B cell (primary cell): ENCODE results near the gene BNC2. TPM values are rescaled to one million over a fixed set of nuclear protein-coding genes. Genes with fewer than 3 reads are reported as not detected.

Experiments used
- ATAC-seq: fragments of 200-7000 bp; cut with Tn5 transposase; one replicate; pipeline ENCODE4 v1.10.0; 2021; ENCODE audit warnings: low read depth, mild to moderate bottlenecking, moderate number of reproducible peaks, moderate library complexity
- CTCF ChIA-PET: fragments of 350-600 bp; sonication (Branson Sonifier 250); formaldehyde crosslinking; loops from one replicate; lab custom pipeline; 2021; ENCODE audit warnings: antibody characterized with exemption, inconsistent platforms; lab: Charles Lee
- POLR2A ChIA-PET: fragments of 350-600 bp; sonication (Branson Sonifier 250); formaldehyde crosslinking; loops from one replicate; lab custom pipeline; 2021; ENCODE audit warnings: antibody characterized with exemption; lab: Charles Lee
- DNase-seq: peaks from one replicate; pipeline ENCODE4 v3.0.0; 2013
- H2AFZ ChIP-seq: 2 replicates; pipeline ENCODE4 v1.6.1; 2012; ENCODE audit warnings: mild to moderate bottlenecking, low read depth, low read length; ENCODE audit not compliant: insufficient read depth, poor library complexity, severe bottlenecking
- H3K27ac ChIP-seq, 2 donors: 1 replicate in 1 of 2; 2 replicates in 1 of 2; pipeline ENCODE4 v1.5.1; 2012 to 2013; ENCODE audit warnings: low read length in 2 of 2, mild to moderate bottlenecking in 2 of 2, moderate library complexity in 1 of 2
- H3K27me3 ChIP-seq, 4 experiments: fragments of 200-600 bp in 1 of 4; sonication (generic) in 1 of 4; replicated peaks in 1 of 4; 1 replicate in 2 of 4; 2 replicates in 2 of 4; pipeline versions ENCODE4 v1.6.1 to v1.7.0; 2013 to 2016; ENCODE audit warnings: low read length in 3 of 4, mild to moderate bottlenecking in 2 of 4, mixed read lengths in 1 of 4, moderate library complexity in 1 of 4; ENCODE audit not compliant: insufficient read depth in 4 of 4, control insufficient read depth in 3 of 4; ENCODE audit errors: control extremely low read depth in 1 of 4
- H3K36me3 ChIP-seq, 2 experiments: replicated peaks in 1 of 2; 1 replicate in 1 of 2; 2 replicates in 1 of 2; pipeline versions ENCODE4 v1.6.1 to v1.7.1; 2013; ENCODE audit warnings: low read length in 1 of 2; ENCODE audit not compliant: insufficient read depth in 2 of 2, control insufficient read depth in 1 of 2; ENCODE audit errors: control extremely low read depth in 1 of 2, extremely low read depth in 1 of 2
- H3K4me1 ChIP-seq, 2 donors: fragments of 200-600 bp in 1 of 2; sonication (generic) in 1 of 2; 1 replicate in 1 of 2; 2 replicates in 1 of 2; pipeline versions ENCODE4 v1.5.1 to v1.6.1; 2013 to 2017; ENCODE audit warnings: low read length in 2 of 2; ENCODE audit not compliant: control insufficient read depth in 2 of 2, insufficient read depth in 2 of 2
- H3K4me2 ChIP-seq: replicated peaks from 2 replicates; pipeline ENCODE3; 2012; ENCODE audit warnings: mild to moderate bottlenecking, low read depth, low read length; ENCODE audit not compliant: poor library complexity, severe bottlenecking
- H3K4me3 ChIP-seq, 5 experiments: fragments of 200-600 bp in 1 of 5; sonication (generic) in 1 of 5; 1 replicate in 3 of 5; 2 replicates in 2 of 5; pipeline versions ENCODE4 v1.5.1 to v1.7.0; 2011 to 2016; ENCODE audit warnings: low read length in 4 of 5, mild to moderate bottlenecking in 4 of 5, low read depth in 2 of 5, control low read depth in 1 of 5, moderate library complexity in 1 of 5; ENCODE audit not compliant: insufficient read depth in 1 of 5; ENCODE audit errors: control extremely low read depth in 1 of 5, extremely low read depth in 1 of 5
- H3K79me2 ChIP-seq: fragments of 200-600 bp; sonication (generic); one replicate; pipeline ENCODE4 v1.6.0; 2016; ENCODE audit warnings: low read length; ENCODE audit not compliant: control insufficient read depth, insufficient read depth
- H3K9ac ChIP-seq: fragments of 200-600 bp; sonication (generic); 2 replicates; pipeline ENCODE4 v1.6.1; 2017; ENCODE audit warnings: mild to moderate bottlenecking, low read length, moderate library complexity
- H3K9me3 ChIP-seq, 3 donors: one replicate each; pipeline versions ENCODE4 v1.6.1 to v1.7.1; 2013; ENCODE audit warnings: low read length in 2 of 3; ENCODE audit not compliant: control insufficient read depth in 2 of 3, insufficient read depth in 1 of 3; ENCODE audit errors: control extremely low read depth in 1 of 3
- H4K20me1 ChIP-seq: 2 replicates; pipeline ENCODE4 v1.6.0; 2012; ENCODE audit warnings: mild to moderate bottlenecking, low read length; ENCODE audit not compliant: insufficient read depth, control insufficient read depth, poor library complexity, severe bottlenecking
- H3K27ac Mint-ChIP-seq: one replicate; pipeline ENCODE4 v1.8.0; 2021; ENCODE audit warnings: mixed read lengths
- H3K27me3 Mint-ChIP-seq: one replicate; pipeline ENCODE4 v1.8.0; 2021; ENCODE audit warnings: mixed read lengths
- H3K4me1 Mint-ChIP-seq: one replicate; pipeline ENCODE4 v1.8.0; 2021; ENCODE audit warnings: mixed read lengths
- H3K4me3 Mint-ChIP-seq: one replicate; pipeline ENCODE4 v1.8.0; 2021; ENCODE audit warnings: mixed read lengths
- H3K9me3 Mint-ChIP-seq: one replicate; pipeline ENCODE4 v1.8.0; 2022; ENCODE audit warnings: mixed read lengths; ENCODE audit not compliant: insufficient read depth
- EZH2 ChIP-seq: IDR thresholded peaks from 2 replicates; pipeline ENCODE4 v1.6.1; 2012; ENCODE audit warnings: borderline replicate concordance, low read depth, mild to moderate bottlenecking, moderate library complexity, low read length; ENCODE audit not compliant: insufficient read depth, poor library complexity, severe bottlenecking
- WGBS: methylation state at CpG from one replicate; pipeline ENCODE4 v1.1.5; 2013; ENCODE audit warnings: missing lambda C conversion rate; ENCODE audit not compliant: insufficient coverage; 5-methylcytosine and 5-hydroxymethylcytosine counted together
- intact Hi-C: fragments of 100-400 bp; cut with micrococcal nuclease; formaldehyde crosslinking; loops from one replicate; pipeline ENCODE4 v1.10.0; 2022
- polyA plus RNA-seq: library from polyadenylated mRNA; depleted of rRNA; stranded (reverse); fragments of >200 nt; gene quantifications from 2 replicates; pipeline ENCODE4 v1.2.3, GENCODE V29; 2012
- total RNA-seq, 2 donors: library from RNA; stranded (reverse); fragments of 120-200 nt in 1 of 2; gene quantifications; 1 replicate in 1 of 2; 2 replicates in 1 of 2; pipeline versions ENCODE4 v1.2.3 to v1.2.4, GENCODE V29; 2013 to 2022
- TF ChIP-seq, protein P1 (sequence below): fragments of 200-600 bp; IDR thresholded peaks from one replicate; pipeline ENCODE4 v1.8.0; 2022; ENCODE audit warnings: antibody characterized with exemption, mild to moderate bottlenecking

BNC2 gene
- total and polyA plus RNA-seq, 2 donors (not counting 1 experiment from before 2014, with no cell fraction given), result 0.01 TPM; not detected in 1

- Histone ChIP-seq H3K27me3 (no peaks in the 10 kb centered on the region), H3K9ac (no peak overlapping the region), H3K9me3 (no peaks in the 10 kb centered on the region), H4K20me1 (no peaks in the 10 kb centered on the region), H2AFZ (no peak overlapping the region), H3K4me1 (no peaks in the 10 kb centered on the region), H3K4me2 (no peak overlapping the region), H3K4me3 (no peak overlapping the region), H3K79me2 (no peaks in the 10 kb centered on the region), H3K27ac (no peak overlapping the region), H3K36me3 (no peaks in the 10 kb centered on the region)
- ATAC-seq (no peak), DNase-seq (no peak)
- intact Hi-C loops, result no loop called here
- no peaks in the 10 kb centered on the region for H3K9me3 Mint-ChIP-seq
- TF ChIP-seq, protein P1, sequence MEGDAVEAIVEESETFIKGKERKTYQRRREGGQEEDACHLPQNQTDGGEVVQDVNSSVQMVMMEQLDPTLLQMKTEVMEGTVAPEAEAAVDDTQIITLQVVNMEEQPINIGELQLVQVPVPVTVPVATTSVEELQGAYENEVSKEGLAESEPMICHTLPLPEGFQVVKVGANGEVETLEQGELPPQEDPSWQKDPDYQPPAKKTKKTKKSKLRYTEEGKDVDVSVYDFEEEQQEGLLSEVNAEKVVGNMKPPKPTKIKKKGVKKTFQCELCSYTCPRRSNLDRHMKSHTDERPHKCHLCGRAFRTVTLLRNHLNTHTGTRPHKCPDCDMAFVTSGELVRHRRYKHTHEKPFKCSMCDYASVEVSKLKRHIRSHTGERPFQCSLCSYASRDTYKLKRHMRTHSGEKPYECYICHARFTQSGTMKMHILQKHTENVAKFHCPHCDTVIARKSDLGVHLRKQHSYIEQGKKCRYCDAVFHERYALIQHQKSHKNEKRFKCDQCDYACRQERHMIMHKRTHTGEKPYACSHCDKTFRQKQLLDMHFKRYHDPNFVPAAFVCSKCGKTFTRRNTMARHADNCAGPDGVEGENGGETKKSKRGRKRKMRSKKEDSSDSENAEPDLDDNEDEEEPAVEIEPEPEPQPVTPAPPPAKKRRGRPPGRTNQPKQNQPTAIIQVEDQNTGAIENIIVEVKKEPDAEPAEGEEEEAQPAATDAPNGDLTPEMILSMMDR, result no peak
- no peak for TF ChIP-seq EZH2
- POLR2A ChIA-PET, result no interaction called here
- no peak overlapping the region for H3K4me3 Mint-ChIP-seq
- WGBS, result 76% methylated on average over 5 of the region's 12 CpGs
- H3K27ac Mint-ChIP-seq, result no peak overlapping the region
- CTCF ChIA-PET, result no interaction called here
- no peaks in the 10 kb centered on the region for H3K27me3 Mint-ChIP-seq
- no peaks in the 10 kb centered on the region for H3K4me1 Mint-ChIP-seq
Observed at GRCh38 chr9:16461137-16461840, 409.2 kb downstream of the BNC2 start.

DNA sequence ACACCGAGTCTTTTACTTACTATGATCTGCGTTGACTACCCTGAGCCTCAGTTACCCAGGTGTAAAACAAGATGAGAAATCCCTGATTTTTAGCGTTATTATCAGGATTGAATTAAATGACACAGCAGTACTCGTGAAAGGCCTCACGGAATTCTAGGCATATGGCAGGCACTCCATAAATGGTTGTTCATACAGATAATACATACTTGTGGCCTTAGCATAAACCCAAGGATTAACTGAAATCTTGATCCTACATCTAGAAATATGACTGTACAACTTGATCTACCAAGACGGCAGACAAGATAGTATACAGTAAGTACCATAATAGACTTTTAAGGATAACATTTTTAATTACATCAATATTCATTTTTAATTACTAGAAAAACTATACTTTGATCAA is 409.8 kb downstream of the BNC2 start:
- Histone ChIP-seq H3K79me2 (no peaks in the 10 kb centered on the region), H3K27me3 (no peaks in the 10 kb centered on the region), H3K27ac (no peak overlapping the region), H4K20me1 (no peaks in the 10 kb centered on the region), H3K36me3 (no peaks in the 10 kb centered on the region), H3K4me2 (no peak overlapping the region), H3K4me1 (no peaks in the 10 kb centered on the region), H3K9me3 (no peaks in the 10 kb centered on the region), H3K4me3 (no peak overlapping the region), H2AFZ (no peak overlapping the region), H3K9ac (no peak overlapping the region)
- Mint-ChIP-seq H3K9me3 (no peaks in the 10 kb centered on the region), H3K27me3 (no peaks in the 10 kb centered on the region), H3K4me1 (no peaks in the 10 kb centered on the region), H3K4me3 (no peak overlapping the region), H3K27ac (no peak overlapping the region)
- ChIA-PET CTCF (no interaction called here), POLR2A (no interaction called here)
- ATAC-seq (no peak), DNase-seq (no peak)
- no peak for TF ChIP-seq EZH2
- TF ChIP-seq, protein P1, result no peak
- intact Hi-C loops, result no loop called here
- 96% methylated on average over 2 of the region's 6 CpGs for WGBS
